ENCODE measurements around the gene NOP56. TPM values are rescaled to one million over a fixed set of nuclear protein-coding genes. Genes with fewer than 3 reads are reported as not detected.

The NOP56 gene
- total RNA-seq, 1 experiment from 2014 or later = 497 TPM

DNA sequence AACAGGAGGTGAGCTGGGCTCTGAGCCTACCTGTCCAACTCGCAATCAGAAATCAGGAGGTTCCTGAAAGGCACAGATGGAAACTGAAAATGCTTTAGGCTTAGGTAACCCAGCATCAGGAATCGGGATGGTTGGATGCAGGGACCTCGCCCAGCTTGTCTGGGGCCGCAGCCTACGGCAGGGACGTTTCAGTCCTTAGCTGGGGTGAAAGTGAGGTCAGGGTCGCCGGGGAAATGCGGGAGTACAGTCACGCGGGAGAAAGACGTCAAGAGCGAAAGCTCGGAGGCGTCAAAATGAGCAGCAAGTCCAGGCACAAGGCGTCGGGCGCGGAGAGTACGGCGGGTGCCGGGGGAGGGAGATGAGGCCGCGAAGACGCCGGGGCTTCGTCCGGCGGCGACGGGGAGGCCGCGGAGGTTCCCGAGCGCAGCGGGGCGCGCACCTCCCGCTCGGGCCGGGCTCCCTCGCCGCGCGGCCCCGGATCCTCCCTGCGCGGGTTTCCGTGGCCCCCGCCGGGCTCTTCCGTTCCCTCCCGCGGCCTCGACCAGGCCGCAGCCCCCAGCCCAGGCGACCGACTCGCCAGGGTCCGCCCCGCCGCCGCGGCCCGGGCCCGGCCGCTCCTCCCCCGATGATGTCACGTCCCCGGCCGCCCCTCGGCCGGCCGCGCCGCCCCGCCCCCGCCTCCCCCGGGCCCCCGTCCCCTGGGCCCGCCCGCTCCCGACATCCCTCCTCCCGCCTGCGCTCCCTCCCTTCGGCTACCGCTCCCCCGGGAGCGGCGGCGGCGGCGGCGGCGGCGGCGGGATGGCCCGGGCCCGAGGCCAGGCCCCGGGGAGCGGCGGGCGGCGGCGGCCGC, 39.8 kb downstream of the NOP56 start, which contains the start of gene EBF4:
TSS of gene EBF4 (plus strand) at position 745 of the 850 bp plus-strand sequence. CDS start 866 bp downstream, outside the sequence.
- H3K27me3 Mint-ChIP-seq (ENCODE audit: insufficient read depth, unreplicated experiment) = peaks cover 15% of the 10 kb centered on the region
- peaks cover 5% of the 10 kb centered on the region for H3K36me3 Mint-ChIP-seq (ENCODE audit: insufficient read depth, unreplicated experiment)
- H3K27ac Mint-ChIP-seq (ENCODE audit: unreplicated experiment) = peak within 1 kb of the TSS; percentile 84
- Histone ChIP-seq H3K4me1 (peaks cover 6% of the 10 kb centered on the region), H3K36me3 (ENCODE audit: control insufficient read depth, insufficient read depth, low read length) (no peaks in the 10 kb centered on the region), H3K4me3 (ENCODE audit: low read depth, low read length) (peak within 1 kb of the TSS; percentile 48), H3K9me3 (no peaks in the 10 kb centered on the region), H3K27me3 (replicated peaks; ENCODE audit: control insufficient read depth, insufficient read depth, low read length) (peaks cover 1% of the 10 kb centered on the region)
- ChIA-PET POLR2A (interaction anchor here (0.6 to 1.0 kb wide), 2 partner anchors 40 to 86 kb away, joined by 3 to 16 read pairs; partner anchors contain the start of gene NOP56), CTCF (interaction anchor here (0.6 to 1.1 kb wide), 3 partner anchors 18 to 1295 kb away, joined by 3 to 6 read pairs (median 3); no protein-coding TSS in a partner anchor)
- peak within 1 kb of the TSS; percentile 91 for H3K4me3 Mint-ChIP-seq (ENCODE audit: unreplicated experiment)
- H3K9me3 Mint-ChIP-seq (ENCODE audit: unreplicated experiment) = no peaks in the 10 kb centered on the region
- DNase-seq = peak; percentile 59 to 63
- BruUV-seq (replicated peaks) = TSS peak; percentile 36
- TF ChIP-seq, protein P1, sequence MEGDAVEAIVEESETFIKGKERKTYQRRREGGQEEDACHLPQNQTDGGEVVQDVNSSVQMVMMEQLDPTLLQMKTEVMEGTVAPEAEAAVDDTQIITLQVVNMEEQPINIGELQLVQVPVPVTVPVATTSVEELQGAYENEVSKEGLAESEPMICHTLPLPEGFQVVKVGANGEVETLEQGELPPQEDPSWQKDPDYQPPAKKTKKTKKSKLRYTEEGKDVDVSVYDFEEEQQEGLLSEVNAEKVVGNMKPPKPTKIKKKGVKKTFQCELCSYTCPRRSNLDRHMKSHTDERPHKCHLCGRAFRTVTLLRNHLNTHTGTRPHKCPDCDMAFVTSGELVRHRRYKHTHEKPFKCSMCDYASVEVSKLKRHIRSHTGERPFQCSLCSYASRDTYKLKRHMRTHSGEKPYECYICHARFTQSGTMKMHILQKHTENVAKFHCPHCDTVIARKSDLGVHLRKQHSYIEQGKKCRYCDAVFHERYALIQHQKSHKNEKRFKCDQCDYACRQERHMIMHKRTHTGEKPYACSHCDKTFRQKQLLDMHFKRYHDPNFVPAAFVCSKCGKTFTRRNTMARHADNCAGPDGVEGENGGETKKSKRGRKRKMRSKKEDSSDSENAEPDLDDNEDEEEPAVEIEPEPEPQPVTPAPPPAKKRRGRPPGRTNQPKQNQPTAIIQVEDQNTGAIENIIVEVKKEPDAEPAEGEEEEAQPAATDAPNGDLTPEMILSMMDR (IDR thresholded peaks at IDR 0.05; ENCODE audit: insufficient read depth in 1 of 2, low read depth in 1 of 2, low read length in 1 of 2, severe bottlenecking in 1 of 2, unreplicated experiment in 1 of 2) = no peak
- peaks cover 12% of the 10 kb centered on the region for H3K4me1 Mint-ChIP-seq (ENCODE audit: low read depth, unreplicated experiment)
- intact Hi-C loops (cut with micrococcal nuclease; ENCODE audit: unreplicated experiment) = no loop called here

DNA sequence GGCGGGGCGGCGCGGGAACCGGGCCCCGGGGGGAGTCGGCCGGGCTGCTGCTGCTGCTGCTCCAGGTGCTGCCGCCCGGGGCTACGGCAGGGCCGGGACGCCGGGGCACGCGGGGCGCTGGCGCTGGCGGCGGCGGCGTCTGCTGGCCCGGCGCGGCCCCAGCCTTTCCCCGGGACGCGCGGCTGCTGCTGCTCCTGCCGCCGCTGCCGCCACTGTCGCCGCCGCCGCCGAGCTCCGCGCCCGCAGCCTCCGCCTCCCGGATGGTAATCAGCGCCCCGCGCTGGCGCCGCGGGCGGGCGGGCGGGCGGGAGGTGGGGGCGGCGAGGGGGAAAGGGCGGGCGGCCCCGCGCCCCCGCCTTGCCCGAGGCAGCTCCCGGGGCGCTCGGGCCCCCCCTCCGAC, 40.5 kb downstream of the NOP56 start:
- peaks cover 1% of the 10 kb centered on the region for H3K27me3 ChIP-seq (replicated peaks; ENCODE audit: control insufficient read depth, insufficient read depth, low read length)
- BruUV-seq (replicated peaks) = no TSS peak
- Mint-ChIP-seq H3K4me3 (ENCODE audit: unreplicated experiment) (peak overlapping the region; percentile 8), H3K36me3 (ENCODE audit: insufficient read depth, unreplicated experiment) (peaks cover 5% of the 10 kb centered on the region), H3K4me1 (ENCODE audit: low read depth, unreplicated experiment) (peaks cover 12% of the 10 kb centered on the region), H3K27ac (ENCODE audit: unreplicated experiment) (no peak overlapping the region), H3K27me3 (ENCODE audit: insufficient read depth, unreplicated experiment) (peaks cover 15% of the 10 kb centered on the region), H3K9me3 (ENCODE audit: unreplicated experiment) (no peaks in the 10 kb centered on the region)
- H3K36me3 ChIP-seq (ENCODE audit: control insufficient read depth, insufficient read depth, low read length) = no peaks in the 10 kb centered on the region
- intact Hi-C loops (cut with micrococcal nuclease; ENCODE audit: unreplicated experiment) = no loop called here
- no peaks in the 10 kb centered on the region for H3K9me3 ChIP-seq
- TF ChIP-seq, protein P1 (IDR thresholded peaks at IDR 0.05; ENCODE audit: insufficient read depth in 1 of 2, low read depth in 1 of 2, low read length in 1 of 2, severe bottlenecking in 1 of 2, unreplicated experiment in 1 of 2) = no peak
- POLR2A ChIA-PET = interaction anchor here (0.6 to 1.0 kb wide), 2 partner anchors 41 to 85 kb away, joined by 3 to 16 read pairs; partner anchors contain the start of gene NOP56
- CTCF ChIA-PET = interaction anchor here (0.6 to 1.1 kb wide), 2 partner anchors 41 to 1295 kb away, joined by 3 to 6 read pairs; no protein-coding TSS in a partner anchor
- peak overlapping the region; percentile 48 for H3K4me3 ChIP-seq (ENCODE audit: low read depth, low read length)
- H3K4me1 ChIP-seq = peaks cover 6% of the 10 kb centered on the region
- DNase-seq = peak in 1 of 2 experiments; percentile 40

DNA sequence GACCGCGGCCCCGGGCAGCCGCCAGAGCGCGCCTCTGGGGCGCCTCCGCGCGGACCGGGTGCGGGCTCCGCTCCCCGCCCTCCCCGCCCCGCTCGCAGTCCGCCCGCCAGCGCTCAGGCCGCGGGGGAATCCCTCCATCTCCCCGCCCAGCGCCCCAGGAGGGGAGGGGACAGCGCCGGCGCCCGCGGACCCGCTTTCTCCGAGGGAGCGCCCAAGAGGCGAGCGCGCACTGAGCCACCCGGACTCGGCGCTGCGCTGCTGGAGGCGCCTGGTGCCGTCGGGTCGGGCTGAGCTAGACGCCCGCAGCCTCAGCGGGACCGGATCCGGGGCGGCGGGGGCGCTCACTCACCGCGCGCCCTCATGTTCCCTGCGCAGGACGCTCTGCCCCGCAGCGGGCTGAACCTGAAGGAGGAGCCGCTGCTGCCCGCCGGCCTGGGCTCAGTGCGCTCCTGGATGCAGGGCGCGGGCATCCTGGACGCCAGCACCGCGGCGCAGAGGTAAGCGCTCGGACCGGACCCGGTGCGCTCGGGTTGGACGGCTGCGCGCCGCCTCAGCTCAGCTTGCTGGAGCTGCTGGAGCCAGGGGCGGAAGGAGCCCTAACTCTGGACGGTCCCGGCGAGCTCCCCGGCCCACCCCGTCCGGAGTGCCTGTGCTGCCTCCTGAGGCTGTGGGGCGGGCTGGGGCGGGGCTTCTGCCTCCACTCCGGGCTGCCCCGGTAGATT, 41.0 kb downstream of the NOP56 start:
- H3K4me3 Mint-ChIP-seq (ENCODE audit: unreplicated experiment) = peak overlapping the region; percentile 8
- peaks cover 12% of the 10 kb centered on the region for H3K4me1 Mint-ChIP-seq (ENCODE audit: low read depth, unreplicated experiment)
- TF ChIP-seq, protein P1 (IDR thresholded peaks at IDR 0.05; ENCODE audit: insufficient read depth in 1 of 2, low read depth in 1 of 2, low read length in 1 of 2, severe bottlenecking in 1 of 2, unreplicated experiment in 1 of 2) = no peak
- H3K36me3 Mint-ChIP-seq (ENCODE audit: insufficient read depth, unreplicated experiment) = peaks cover 5% of the 10 kb centered on the region
- intact Hi-C loops (cut with micrococcal nuclease; ENCODE audit: unreplicated experiment) = no loop called here
- Histone ChIP-seq H3K4me3 (ENCODE audit: low read depth, low read length) (peak overlapping the region; percentile 48), H3K9me3 (no peaks in the 10 kb centered on the region), H3K36me3 (ENCODE audit: control insufficient read depth, insufficient read depth, low read length) (no peaks in the 10 kb centered on the region), H3K4me1 (peaks cover 6% of the 10 kb centered on the region), H3K27me3 (replicated peaks; ENCODE audit: control insufficient read depth, insufficient read depth, low read length) (peaks cover 1% of the 10 kb centered on the region)
- POLR2A ChIA-PET = interaction anchor here (1.0 kb wide), 1 partner anchor 41 kb away, joined by 16 read pairs; the partner anchor contains the start of gene NOP56
- DNase-seq = peak in 1 of 2 experiments; percentile 68
- no peak overlapping the region for H3K27ac Mint-ChIP-seq (ENCODE audit: unreplicated experiment)
- H3K27me3 Mint-ChIP-seq (ENCODE audit: insufficient read depth, unreplicated experiment) = peaks cover 17% of the 10 kb centered on the region
- no TSS peak for BruUV-seq (replicated peaks)
- CTCF ChIA-PET = interaction anchor here (0.7 to 1.1 kb wide), 2 partner anchors 41 to 486 kb away, joined by 3 read pairs; no protein-coding TSS in a partner anchor
- H3K9me3 Mint-ChIP-seq (ENCODE audit: unreplicated experiment) = no peaks in the 10 kb centered on the region

Data from Caco-2 (cell line).